Measurements from ENCODE around the gene CCRL2.

The CCRL2 gene

DNA sequence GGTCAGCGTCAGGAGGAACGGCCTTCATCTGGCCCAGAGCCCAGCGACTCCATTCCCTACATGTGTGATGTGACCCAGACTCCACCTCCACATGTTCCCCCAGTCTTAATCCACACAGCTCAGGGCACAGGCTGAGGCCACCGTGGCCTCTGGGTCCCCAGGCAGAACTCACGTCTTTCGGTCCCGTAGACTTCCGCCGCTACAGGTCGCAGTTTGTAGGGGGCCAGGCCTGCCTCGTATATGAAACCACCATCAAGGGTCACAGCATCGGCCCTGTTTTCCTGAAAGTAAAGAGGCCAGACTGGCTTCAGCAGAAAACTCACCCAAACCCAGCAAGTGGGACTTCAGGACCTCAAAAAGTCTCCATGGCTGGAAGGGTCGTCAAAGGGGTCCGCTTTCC lies 49.1 kb downstream of the CCRL2 start:
- TF ChIP-seq, protein P1, sequence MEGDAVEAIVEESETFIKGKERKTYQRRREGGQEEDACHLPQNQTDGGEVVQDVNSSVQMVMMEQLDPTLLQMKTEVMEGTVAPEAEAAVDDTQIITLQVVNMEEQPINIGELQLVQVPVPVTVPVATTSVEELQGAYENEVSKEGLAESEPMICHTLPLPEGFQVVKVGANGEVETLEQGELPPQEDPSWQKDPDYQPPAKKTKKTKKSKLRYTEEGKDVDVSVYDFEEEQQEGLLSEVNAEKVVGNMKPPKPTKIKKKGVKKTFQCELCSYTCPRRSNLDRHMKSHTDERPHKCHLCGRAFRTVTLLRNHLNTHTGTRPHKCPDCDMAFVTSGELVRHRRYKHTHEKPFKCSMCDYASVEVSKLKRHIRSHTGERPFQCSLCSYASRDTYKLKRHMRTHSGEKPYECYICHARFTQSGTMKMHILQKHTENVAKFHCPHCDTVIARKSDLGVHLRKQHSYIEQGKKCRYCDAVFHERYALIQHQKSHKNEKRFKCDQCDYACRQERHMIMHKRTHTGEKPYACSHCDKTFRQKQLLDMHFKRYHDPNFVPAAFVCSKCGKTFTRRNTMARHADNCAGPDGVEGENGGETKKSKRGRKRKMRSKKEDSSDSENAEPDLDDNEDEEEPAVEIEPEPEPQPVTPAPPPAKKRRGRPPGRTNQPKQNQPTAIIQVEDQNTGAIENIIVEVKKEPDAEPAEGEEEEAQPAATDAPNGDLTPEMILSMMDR (IDR thresholded peaks at IDR 0.05; ENCODE audit: low read depth, low read length, missing control alignments): no peak
- DNase-seq (ENCODE audit: extremely low read depth, low read depth): no peak
- H3K4me3 ChIP-seq (replicated peaks; ENCODE audit: low read depth, low read length): no peak overlapping the region
